ENCODE measurements around the gene ADD3. TPM values are rescaled to one million over a fixed set of nuclear protein-coding genes. Genes with fewer than 3 reads are reported as not detected.

Gene ADD3
- total and polyA plus RNA-seq, 2 of the 13 experiments (the other 11 are each of a cell fraction or from before 2014, with no cell fraction given), result 44.7 to 57.5 TPM

DNA sequence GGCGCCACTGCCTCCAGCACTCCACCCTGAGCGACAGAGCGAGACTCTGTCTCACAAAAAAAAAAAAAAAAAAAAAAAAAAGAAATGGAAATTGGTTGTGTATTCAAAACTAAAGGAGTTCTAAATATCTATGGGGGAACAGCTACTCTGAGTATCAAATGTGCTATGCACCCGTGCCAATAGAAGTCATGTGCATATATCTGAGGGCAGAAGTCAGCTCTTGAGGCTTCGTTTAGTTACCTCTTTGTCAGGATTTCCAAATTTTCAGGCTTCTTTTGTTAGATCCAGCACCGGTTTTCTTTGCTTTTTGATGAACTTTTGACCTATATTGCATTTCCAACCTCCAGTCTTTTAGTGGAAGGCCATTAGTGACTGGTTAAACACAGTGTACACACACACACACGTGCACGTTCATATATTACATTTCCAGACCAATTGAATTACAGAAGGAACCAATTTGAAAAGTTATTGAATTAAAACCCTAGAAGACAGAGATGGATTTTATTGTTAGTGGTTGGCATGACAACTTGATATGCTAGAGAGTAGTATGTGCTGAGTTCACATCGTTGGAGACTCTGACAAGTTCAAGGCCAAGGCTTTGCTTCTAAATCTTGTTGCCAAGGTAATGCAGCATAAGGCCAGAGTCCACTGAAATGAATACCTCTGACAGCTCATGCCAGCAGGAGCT lies 33.1 kb upstream of the ADD3 start (continued):
- TF ChIP-seq ZNF790 (CRISPR knock-in tag; IDR thresholded peaks at IDR 0.05; ENCODE audit: borderline replicate concordance) (no peak), ZNF235 (CRISPR knock-in tag; IDR thresholded peaks at IDR 0.05; ENCODE audit: borderline replicate concordance) (no peak), ZFAT (CRISPR knock-in tag; conservative IDR thresholded peaks at IDR 0.05) (no peak), ZNF639 (CRISPR knock-in tag; conservative IDR thresholded peaks at IDR 0.05) (no peak), ZNF550 (CRISPR knock-in tag; IDR thresholded peaks at IDR 0.05; ENCODE audit: borderline replicate concordance) (no peak), KLF9 (CRISPR knock-in tag; IDR thresholded peaks at IDR 0.05; ENCODE audit: low read depth) (no peak), ZNF367 (CRISPR knock-in tag; IDR thresholded peaks at IDR 0.05; ENCODE audit: borderline replicate concordance) (no peak), RFX1 (IDR thresholded peaks at IDR 0.05) (peak; percentile 79), TBX3 (IDR thresholded peaks at IDR 0.05; ENCODE audit: borderline replicate concordance) (peak; percentile 53; the same call in 1 of the 2 replicates), ZSCAN21 (CRISPR knock-in tag; IDR thresholded peaks at IDR 0.05; ENCODE audit: borderline replicate concordance) (no peak), SIN3B (IDR thresholded peaks at IDR 0.05; ENCODE audit: low read length) (no peak), NFE2L2 (IDR thresholded peaks at IDR 0.05; ENCODE audit: low read length) (no peak), ZNF224 (CRISPR knock-in tag; IDR thresholded peaks at IDR 0.05) (no peak), ZNF713 (CRISPR knock-in tag; IDR thresholded peaks at IDR 0.05) (no peak), ATF5 (CRISPR knock-in tag; IDR thresholded peaks at IDR 0.05; ENCODE audit: low read depth) (no peak), ZHX1 (CRISPR knock-in tag; IDR thresholded peaks at IDR 0.05; ENCODE audit: low read depth) (no peak), FOXK2 (IDR thresholded peaks at IDR 0.05) (0 out of 2 replicates have a peak, but pooled peaks have one; percentile 4), ZNF580 (CRISPR knock-in tag; IDR thresholded peaks at IDR 0.05; ENCODE audit: borderline replicate concordance, low read depth) (0 out of 2 replicates have a peak, but pooled peaks have one; percentile 16), PCBP2 (optimal IDR thresholded peaks at IDR 0.05; ENCODE audit: low read depth, low read length, poor library complexity, severe bottlenecking) (no peak), ZNF124 (CRISPR knock-in tag; IDR thresholded peaks at IDR 0.05) (no peak), ZNF24 (IDR thresholded peaks at IDR 0.05) (no peak), REPIN1 (CRISPR knock-in tag; IDR thresholded peaks at IDR 0.05; ENCODE audit: borderline replicate concordance, low read depth) (no peak), RARA (CRISPR knock-in tag; IDR thresholded peaks at IDR 0.05) (peak; percentile 89), SNAPC2 (CRISPR knock-in tag; IDR thresholded peaks at IDR 0.05) (no peak)
- TF ChIP-seq, protein P1, sequence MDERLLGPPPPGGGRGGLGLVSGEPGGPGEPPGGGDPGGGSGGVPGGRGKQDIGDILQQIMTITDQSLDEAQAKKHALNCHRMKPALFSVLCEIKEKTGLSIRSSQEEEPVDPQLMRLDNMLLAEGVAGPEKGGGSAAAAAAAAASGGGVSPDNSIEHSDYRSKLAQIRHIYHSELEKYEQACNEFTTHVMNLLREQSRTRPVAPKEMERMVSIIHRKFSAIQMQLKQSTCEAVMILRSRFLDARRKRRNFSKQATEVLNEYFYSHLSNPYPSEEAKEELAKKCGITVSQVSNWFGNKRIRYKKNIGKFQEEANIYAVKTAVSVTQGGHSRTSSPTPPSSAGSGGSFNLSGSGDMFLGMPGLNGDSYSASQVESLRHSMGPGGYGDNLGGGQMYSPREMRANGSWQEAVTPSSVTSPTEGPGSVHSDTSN (CRISPR knock-in tag; IDR thresholded peaks at IDR 0.05), result no peak

All from HepG2 (cell line).